Measurements from ENCODE around the gene ADGRD1.

GRCh38 chr12:131095826-131096680 is 142.3 kb downstream of the ADGRD1 start:
- TF ChIP-seq POLR2AphosphoS5 (IDR thresholded peaks at IDR 0.05; ENCODE audit: borderline replicate concordance, low read depth, low read length) (no peak), EZH2 (IDR thresholded peaks at IDR 0.05) (no peak), FOXP2 (optimal IDR thresholded peaks at IDR 0.05; ENCODE audit: control extremely low read depth, extremely low read length, insufficient read depth) (no peak)

Measured in SK-N-MC (cell line).